DOHH2 (cell line): ENCODE results near the gene DCXR.

ENCODE experiments used
- H3F3A ChIP-seq: fragments of 200-600 bp; sonication (generic), shearing (Covaris generic); 2 replicates; pipeline ENCODE4 v1.6.0; 2016; ENCODE audit warnings: antibody characterized with exemption, mild to moderate bottlenecking; ENCODE audit not compliant: control insufficient read depth, insufficient read depth
- H3K27ac ChIP-seq: fragments of 200-600 bp; sonication (generic); 2 replicates; pipeline ENCODE4 v1.5.1; 2014; ENCODE audit warnings: low read depth, mild to moderate bottlenecking, low read length, moderate library complexity
- H3K27me3 ChIP-seq: fragments of 200-600 bp; sonication (generic); 2 replicates; pipeline ENCODE4 v1.6.1; 2014; ENCODE audit warnings: mild to moderate bottlenecking, low read length, mixed read lengths; ENCODE audit not compliant: control insufficient read depth
- H3K36me3 ChIP-seq: fragments of 200-600 bp; sonication (generic); 2 replicates; pipeline ENCODE4 v1.6.1; 2014; ENCODE audit warnings: mild to moderate bottlenecking, low read length, moderate library complexity, mixed read lengths; ENCODE audit not compliant: control insufficient read depth
- H3K4me1 ChIP-seq: fragments of 200-600 bp; sonication (generic); 2 replicates; pipeline ENCODE4 v1.6.1; 2014; ENCODE audit warnings: mild to moderate bottlenecking, low read length, mixed read lengths; ENCODE audit not compliant: control insufficient read depth
- H3K4me2 ChIP-seq: fragments of 200-600 bp; sonication (generic); 2 replicates; pipeline ENCODE4 v1.6.0; 2014; ENCODE audit warnings: mild to moderate bottlenecking, low read length, moderate library complexity
- H3K4me3 ChIP-seq: fragments of 200-600 bp; sonication (generic); 2 replicates; pipeline ENCODE4 v1.5.1; 2014; ENCODE audit warnings: mild to moderate bottlenecking, low read length, mixed read lengths
- H3K79me2 ChIP-seq: fragments of 200-600 bp; sonication (generic); 2 replicates; pipeline ENCODE4 v1.6.1; 2014; ENCODE audit warnings: mild to moderate bottlenecking, low read length, mixed read lengths; ENCODE audit not compliant: control insufficient read depth
- H3K9me2 ChIP-seq: fragments of 200-600 bp; sonication (generic); replicated peaks from 2 replicates; pipeline ENCODE4 v1.6.1; 2014; ENCODE audit warnings: mild to moderate bottlenecking, low read length, mixed read lengths; ENCODE audit not compliant: control insufficient read depth
- H3K9me3 ChIP-seq: fragments of 200-600 bp; sonication (generic); 2 replicates; pipeline ENCODE4 v1.6.1; 2014; ENCODE audit warnings: antibody characterized with exemption, low read length, mixed read lengths; ENCODE audit not compliant: control insufficient read depth, insufficient read depth
- H4K20me1 ChIP-seq: fragments of 200-600 bp; sonication (generic); 2 replicates; pipeline ENCODE4 v1.6.0; 2014; ENCODE audit warnings: low read depth, mild to moderate bottlenecking, antibody characterized with exemption, low read length, moderate library complexity; ENCODE audit not compliant: control insufficient read depth, insufficient read depth
- EZH2phosphoT487 ChIP-seq: fragments of 200-600 bp; sonication (generic); IDR thresholded peaks from 2 replicates; pipeline ENCODE4 v1.6.1; 2017; ENCODE audit warnings: borderline replicate concordance, mild to moderate bottlenecking, antibody characterized with exemption, low read length, moderate library complexity, mixed read lengths
- TF ChIP-seq, protein P1 (sequence below): fragments of 200-600 bp; sonication (generic); IDR thresholded peaks from one replicate; pipeline ENCODE4 v1.5.1; 2014; ENCODE audit warnings: antibody characterized with exemption, mild to moderate bottlenecking, low read depth, low read length; ENCODE audit not compliant: poor library complexity, severe bottlenecking

The DCXR gene

DNA sequence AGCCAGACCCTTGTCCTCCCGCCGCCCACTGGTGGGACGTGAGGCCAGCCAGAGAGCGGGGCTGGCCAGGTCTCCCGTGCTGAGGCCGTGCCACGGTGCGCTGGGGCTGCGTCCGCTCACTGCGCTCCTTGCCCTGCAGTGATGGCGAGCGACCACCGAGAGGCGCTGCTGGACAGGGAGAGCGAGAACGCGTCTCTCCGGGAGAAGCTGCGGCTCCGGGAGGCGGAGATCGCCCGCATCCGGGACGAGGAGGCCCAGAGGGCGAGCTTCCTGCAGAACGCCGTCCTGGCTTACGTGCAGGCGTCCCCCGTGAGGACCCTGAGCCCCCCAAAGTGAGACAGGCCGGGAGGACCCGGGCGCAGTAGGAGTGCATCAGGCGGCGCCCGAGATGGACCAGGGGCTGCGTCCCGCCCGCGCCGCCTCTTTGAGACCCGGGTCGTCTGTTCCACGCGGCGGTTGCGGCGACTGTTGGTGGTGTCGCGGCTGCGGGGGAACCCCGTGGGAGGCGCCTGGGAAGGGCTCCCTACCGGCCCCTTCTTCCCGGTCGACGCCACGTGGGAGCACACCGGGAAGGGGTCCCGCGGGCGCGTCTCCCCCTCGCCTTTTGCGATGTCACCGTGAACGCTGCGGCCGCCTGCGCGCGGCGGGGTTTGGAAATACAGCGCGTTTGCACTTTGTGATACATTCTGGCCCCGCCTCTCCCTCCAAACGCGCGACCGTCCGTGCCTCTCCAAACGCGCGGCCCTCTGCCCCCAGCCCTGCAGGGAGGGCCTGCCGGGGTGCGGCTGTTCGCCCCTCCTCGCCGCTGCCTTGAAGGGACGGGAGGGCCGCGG is 6.8 kb downstream of the DCXR start:
- TF ChIP-seq, protein P1, sequence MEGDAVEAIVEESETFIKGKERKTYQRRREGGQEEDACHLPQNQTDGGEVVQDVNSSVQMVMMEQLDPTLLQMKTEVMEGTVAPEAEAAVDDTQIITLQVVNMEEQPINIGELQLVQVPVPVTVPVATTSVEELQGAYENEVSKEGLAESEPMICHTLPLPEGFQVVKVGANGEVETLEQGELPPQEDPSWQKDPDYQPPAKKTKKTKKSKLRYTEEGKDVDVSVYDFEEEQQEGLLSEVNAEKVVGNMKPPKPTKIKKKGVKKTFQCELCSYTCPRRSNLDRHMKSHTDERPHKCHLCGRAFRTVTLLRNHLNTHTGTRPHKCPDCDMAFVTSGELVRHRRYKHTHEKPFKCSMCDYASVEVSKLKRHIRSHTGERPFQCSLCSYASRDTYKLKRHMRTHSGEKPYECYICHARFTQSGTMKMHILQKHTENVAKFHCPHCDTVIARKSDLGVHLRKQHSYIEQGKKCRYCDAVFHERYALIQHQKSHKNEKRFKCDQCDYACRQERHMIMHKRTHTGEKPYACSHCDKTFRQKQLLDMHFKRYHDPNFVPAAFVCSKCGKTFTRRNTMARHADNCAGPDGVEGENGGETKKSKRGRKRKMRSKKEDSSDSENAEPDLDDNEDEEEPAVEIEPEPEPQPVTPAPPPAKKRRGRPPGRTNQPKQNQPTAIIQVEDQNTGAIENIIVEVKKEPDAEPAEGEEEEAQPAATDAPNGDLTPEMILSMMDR = peak; percentile 68
- TF ChIP-seq EZH2phosphoT487 = no peak
- H3F3A ChIP-seq = peaks cover 8% of the 10 kb centered on the region
- H3K36me3 ChIP-seq = peaks cover 10% of the 10 kb centered on the region
- peak overlapping the region; percentile 93 for H3K4me2 ChIP-seq
- no peaks in the 10 kb centered on the region for H4K20me1 ChIP-seq
- no peaks in the 10 kb centered on the region for H3K9me2 ChIP-seq
- H3K27me3 ChIP-seq = no peaks in the 10 kb centered on the region
- peaks cover 17% of the 10 kb centered on the region for H3K4me1 ChIP-seq
- H3K79me2 ChIP-seq = no peaks in the 10 kb centered on the region
- no peaks in the 10 kb centered on the region for H3K9me3 ChIP-seq
- peak overlapping the region; percentile 78 for H3K4me3 ChIP-seq
- no peak overlapping the region for H3K27ac ChIP-seq

DNA sequence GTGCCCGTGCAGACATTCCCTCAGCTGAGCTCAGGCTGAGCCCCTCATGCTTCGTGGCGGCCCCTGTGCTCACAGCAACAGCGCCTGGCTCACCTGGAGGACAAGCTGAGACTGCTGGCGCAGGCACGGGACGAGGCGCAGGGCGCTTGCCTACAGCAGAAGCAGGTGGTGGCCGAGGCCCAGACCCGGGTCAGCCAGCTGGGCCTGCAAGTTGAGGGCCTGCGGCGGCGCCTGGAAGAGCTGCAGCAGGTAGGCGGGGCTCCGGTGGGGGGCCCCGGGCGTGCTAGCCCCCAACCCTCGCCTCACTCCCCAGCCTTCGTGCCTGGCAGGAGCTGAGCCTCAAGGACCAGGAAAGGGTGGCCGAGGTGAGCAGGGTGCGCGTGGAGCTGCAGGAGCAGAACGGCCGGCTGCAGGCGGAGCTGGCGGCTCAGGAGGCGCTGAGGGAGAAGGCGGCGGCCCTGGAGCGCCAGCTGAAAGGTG is 7.5 kb downstream of the DCXR start:
- Histone ChIP-seq H3F3A (peaks cover 2% of the 10 kb centered on the region), H3K4me2 (peak overlapping the region; percentile 93), H4K20me1 (no peaks in the 10 kb centered on the region), H3K9me3 (no peaks in the 10 kb centered on the region), H3K4me1 (peaks cover 17% of the 10 kb centered on the region), H3K27ac (no peak overlapping the region), H3K9me2 (no peaks in the 10 kb centered on the region), H3K79me2 (no peaks in the 10 kb centered on the region), H3K36me3 (peaks cover 4% of the 10 kb centered on the region; the same call in 1 of the 2 replicates), H3K4me3 (peak overlapping the region; percentile 78), H3K27me3 (no peaks in the 10 kb centered on the region)
- TF ChIP-seq, protein P1 = no peak
- no peak for TF ChIP-seq EZH2phosphoT487

DNA sequence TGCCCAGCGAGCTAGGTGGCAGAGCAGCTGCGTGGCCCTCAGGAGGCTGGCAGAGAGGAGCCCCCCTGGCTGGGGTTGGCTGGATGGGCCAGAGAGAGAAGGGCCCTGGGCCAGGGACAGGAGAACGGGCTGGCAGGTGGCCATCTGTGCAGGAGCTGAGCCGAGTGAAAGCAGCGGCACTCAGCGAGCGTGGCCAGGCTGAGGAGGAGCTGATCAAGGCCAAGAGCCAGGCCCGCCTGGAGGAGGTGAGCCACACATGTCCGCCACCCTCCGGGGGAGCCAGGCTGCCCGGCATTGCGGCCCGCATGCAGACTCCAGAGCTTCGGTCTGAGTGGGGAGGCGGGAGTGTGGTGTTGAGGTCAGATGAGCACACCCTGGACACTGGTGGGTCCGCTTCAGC is 8.1 kb downstream of the DCXR start:
- Histone ChIP-seq H3F3A (no peaks in the 10 kb centered on the region; the same call in 1 of the 2 replicates), H3K9me2 (no peaks in the 10 kb centered on the region), H3K27ac (no peak overlapping the region), H3K4me2 (no peak overlapping the region), H3K79me2 (peaks cover 2% of the 10 kb centered on the region; the same call in 1 of the 2 replicates), H3K4me1 (peaks cover 18% of the 10 kb centered on the region), H4K20me1 (no peaks in the 10 kb centered on the region), H3K27me3 (no peaks in the 10 kb centered on the region), H3K9me3 (no peaks in the 10 kb centered on the region), H3K4me3 (no peak overlapping the region), H3K36me3 (peaks cover 3% of the 10 kb centered on the region; the same call in 1 of the 2 replicates)
- TF ChIP-seq, protein P1 = no peak
- no peak for TF ChIP-seq EZH2phosphoT487
